ENCODE data around the gene KDSR. TPM values are rescaled to one million over a fixed set of nuclear protein-coding genes. Genes with fewer than 3 reads are reported as not detected.

The KDSR gene
- 50.3 and 53.3 TPM in 2 replicates for total RNA-seq

GRCh38 chr18:63367053-63367953, at the start of gene KDSR:
Gene KDSR, minus strand, starts transcription at chr18:63367206. Its CDS starts 88 bp downstream, at chr18:63367118.

GRCh38 chr18:63319383-63320122, 47.5 kb downstream of the KDSR start, which contains the start of gene BCL2:
Gene BCL2, minus strand, starts transcription at chr18:63319769.

Other genes with a start within 250 kb of the KDSR start
- gene BCL2, start 47.4 kb downstream of the KDSR start, total RNA-seq = 1.9 and 2.6 TPM in 2 replicates
- 109 and 114 TPM in 2 replicates for gene VPS4B, start 55.3 kb upstream of the KDSR start, total RNA-seq
- 883 and 1,115 TPM in 2 replicates for gene SERPINB5, start 109.8 kb upstream of the KDSR start, total RNA-seq
- gene SERPINB12, start 175.2 kb upstream of the KDSR start, total RNA-seq = 0.43 and 0.48 TPM in 2 replicates
- 9.2 and 20.5 TPM in 2 replicates for gene SERPINB13, start 220.1 kb upstream of the KDSR start, total RNA-seq